GM21528 (cell line): ENCODE results near the gene FKBP15.
"Not testable (repeated sequence)": the region's sequence is repeated elsewhere in the genome, so short reads cannot be mapped to it uniquely, and the experiment has no call there.

Experiments used
- ATAC-seq: cut with Tn5 transposase; IDR thresholded peaks from one replicate; pipeline ENCODE4 v1.9.1; 2021; ENCODE audit warnings: mild to moderate bottlenecking, moderate library complexity; ENCODE audit not compliant: unreplicated experiment, low FRiP score

FKBP15 gene

GRCh38 chr9:113152699-113153098 is 68.4 kb downstream of the FKBP15 start:
- no peak for ATAC-seq

DNA sequence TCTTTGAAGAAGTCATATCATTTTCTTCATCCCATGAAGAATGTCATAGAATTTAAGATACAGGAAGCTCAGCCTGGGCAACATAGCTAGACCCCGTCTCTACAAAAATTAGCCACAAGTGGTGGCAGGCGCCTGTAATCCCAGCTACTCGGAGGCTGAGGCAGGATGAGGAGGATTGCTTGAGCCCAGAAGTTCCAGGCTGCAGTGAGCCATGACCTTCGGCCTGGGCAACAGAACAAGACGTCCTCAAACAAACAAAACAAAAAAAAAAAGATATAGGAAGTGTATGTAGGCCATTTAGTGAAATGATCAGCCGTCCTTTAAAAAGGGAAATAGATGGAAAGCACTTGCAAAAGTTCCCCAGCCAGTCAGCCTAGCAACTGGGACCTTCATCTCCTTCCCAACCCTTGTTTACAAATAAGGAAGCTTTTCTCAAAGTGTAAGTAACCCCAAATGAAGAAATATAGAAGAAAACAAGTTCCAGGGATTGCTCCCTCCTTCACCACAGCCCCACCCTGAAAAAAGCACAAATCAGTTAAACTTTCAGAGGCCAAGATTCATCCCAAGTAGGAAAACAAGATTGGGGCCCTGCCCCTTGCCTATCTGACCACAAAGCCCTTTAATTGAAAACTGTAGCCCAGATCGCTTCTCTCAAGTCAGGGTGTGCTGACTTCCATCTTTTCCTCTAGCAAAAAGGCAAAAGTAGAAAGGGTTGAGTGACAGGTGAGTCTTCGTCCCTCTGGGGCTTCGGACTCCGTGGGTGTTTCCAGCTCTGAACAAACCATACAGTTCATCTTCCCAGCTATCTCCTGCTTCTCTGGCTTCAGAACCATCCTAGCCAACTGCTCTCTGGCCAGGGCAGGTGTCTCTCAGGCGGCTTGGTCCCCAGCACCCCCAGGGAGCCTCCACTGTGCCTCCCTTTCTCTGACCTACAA is 69.1 kb downstream of the FKBP15 start:
- no peak for ATAC-seq

DNA sequence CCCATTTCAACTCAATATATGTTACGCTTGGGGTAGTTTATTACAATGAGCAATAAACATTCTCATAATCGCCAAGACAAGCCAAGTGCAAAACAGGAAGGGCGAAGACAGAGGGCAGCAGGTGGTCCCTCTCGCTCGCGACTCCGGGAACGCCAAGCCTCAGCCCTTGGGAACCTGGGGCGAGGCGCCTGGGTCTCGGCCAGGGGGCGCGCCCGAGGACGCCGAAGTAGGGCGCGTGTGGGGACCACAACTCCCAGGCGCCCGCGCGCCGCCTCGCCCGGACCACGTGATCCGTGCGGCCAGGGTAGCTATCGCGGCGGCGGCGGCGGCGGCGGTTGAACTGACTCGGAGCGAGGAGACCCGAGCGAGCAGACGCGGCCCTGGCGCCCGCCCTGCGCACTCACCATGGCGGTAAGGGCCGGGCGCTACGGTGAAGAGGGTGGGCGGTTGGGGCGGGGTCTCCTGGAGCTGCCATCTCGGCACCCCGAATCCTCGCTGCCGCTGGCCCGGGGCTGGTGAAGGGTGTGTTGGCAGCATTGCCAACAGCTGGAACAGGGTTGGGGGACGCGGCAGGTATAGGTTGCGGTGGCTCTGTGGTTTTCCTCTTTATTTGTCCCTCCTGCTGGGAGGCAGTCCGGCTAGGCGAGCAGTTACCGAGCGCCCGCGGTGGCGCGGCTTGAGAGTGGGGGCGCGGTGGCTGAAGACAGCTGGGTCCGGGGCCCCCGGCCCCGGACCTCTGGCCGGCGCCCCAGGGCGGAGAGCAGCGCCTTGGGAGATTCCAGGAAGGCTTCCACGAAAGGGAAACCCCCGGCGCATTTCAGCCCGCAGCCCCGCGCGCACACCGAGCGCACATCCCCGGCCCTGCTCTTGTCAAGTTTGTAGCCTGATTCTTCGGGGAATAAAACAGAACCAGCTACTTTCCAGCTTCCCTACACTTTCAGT is 70.1 kb downstream of the FKBP15 start, which contains the start of gene SLC31A2:
TSS of gene SLC31A2 (plus strand) at position 338 of the 942 bp plus-strand sequence. CDS start at position 406, 68 bp downstream.
- ATAC-seq, result peak; percentile 94

GRCh38 chr9:113149561-113149960 is 71.5 kb downstream of the FKBP15 start:
- ATAC-seq, result not testable (repeated sequence)

DNA sequence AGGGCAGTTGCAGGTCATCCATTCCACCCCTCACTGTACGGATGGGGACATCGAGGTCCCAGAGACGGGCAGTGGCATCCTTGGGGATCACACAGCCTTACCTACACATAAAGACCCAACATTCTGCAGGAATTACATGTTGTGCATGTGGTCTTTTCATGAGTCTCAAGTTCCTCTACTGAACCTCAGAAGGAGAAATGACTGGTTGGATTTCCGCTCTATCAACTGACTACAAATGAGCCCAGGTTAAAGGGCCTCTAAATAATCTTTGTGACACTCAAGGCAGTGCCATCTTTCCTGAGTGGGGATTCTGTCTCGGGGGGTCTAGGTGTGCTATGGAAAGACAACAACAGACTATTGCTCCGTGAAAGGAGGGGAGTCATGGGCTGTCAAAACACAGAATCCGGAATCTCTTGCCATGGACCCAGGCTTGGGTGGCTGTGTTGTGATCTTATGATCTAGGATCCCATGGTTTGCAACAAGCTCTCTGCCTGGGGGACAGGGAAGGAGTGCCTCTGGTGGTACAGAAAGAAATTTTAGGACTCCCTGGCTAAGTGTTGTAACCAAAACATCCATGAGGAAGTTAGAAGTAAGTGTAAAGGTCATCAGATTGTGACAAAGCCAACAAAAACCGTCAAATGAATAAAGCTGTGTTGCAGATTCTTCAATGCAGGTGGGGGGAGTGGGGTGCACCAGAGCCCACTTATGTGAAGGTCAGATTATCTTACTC is 72.1 kb downstream of the FKBP15 start:
- ATAC-seq, result no peak

DNA sequence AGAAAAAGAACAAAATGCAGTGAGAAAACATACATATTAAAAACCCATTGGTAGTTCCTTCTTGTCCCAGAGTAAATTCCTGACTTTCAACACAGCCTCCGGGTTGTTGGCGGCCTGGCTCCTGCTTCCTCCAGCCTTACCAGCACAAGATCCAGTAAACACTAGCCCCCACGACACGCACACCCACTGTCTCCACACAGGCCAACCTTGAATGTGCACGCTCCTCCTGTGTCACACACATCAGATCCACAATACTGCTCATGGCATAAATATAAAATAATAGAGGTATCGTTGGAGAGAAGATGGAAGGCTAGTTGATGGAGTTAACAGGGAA is 72.7 kb downstream of the FKBP15 start:
- ATAC-seq, result no peak

DNA sequence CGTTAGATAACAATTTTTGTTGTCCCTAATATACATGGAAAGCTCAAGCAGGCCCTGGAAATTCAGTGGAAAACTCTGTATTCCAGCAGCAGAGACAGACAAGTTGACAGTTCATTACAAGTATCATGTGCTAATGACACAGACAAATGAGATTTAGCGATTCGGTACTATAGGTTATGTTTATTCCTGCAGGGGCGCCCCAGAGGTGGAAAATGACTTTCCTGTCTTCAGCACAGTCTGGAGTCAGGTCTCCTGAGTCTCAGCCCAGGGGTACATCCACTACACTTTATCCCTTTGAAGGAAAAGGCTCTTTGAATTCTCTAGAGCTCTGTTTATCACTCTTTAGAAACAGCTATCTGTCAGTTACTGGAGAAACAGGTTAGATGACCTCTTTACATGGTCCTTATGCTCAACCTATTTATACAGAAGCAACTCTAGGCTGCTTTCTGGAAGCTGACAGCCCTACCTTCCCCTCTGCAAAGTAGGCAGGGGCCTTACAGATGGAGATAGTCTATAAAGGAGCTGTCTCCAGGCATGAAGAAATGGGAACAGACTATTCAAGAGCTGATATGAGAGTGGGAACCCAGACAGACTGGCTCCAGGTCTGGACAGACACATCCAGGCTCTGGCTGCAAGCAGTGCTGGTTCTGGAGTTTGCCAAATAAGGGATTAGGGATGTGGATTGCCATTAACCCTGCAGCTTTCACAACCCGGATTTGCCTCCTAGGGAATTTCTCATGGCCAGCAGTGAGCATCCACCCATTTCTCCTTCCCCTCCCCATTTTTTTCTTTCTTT is 77.4 kb downstream of the FKBP15 start:
- ATAC-seq, result no peak

DNA sequence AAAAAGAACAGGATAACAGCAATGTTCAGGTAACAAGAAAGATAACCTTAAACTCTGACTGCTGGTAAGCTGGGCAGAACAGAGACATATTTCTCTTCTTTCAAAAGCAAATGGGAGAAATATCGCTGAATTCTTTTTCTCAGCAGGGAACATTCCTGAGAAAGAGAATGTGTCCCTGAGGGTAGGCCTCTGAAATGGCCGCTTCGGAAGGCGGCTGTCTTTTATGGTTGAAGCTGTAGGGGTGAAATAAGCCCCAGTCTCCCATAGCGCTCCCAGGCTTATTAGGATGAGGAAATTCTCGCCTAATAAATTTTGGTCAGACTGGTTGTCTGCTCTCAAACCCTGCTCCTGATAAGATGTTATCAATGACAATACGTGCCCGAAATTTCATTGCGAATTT is 80.2 kb downstream of the FKBP15 start:
- not testable (repeated sequence) for ATAC-seq

- no peak for ATAC-seq
Measured at GRCh38 chr9:113139953-113140352, 81.1 kb downstream of the FKBP15 start.

GRCh38 chr9:113139225-113139829 is 81.8 kb downstream of the FKBP15 start:
- ATAC-seq, result no peak

DNA sequence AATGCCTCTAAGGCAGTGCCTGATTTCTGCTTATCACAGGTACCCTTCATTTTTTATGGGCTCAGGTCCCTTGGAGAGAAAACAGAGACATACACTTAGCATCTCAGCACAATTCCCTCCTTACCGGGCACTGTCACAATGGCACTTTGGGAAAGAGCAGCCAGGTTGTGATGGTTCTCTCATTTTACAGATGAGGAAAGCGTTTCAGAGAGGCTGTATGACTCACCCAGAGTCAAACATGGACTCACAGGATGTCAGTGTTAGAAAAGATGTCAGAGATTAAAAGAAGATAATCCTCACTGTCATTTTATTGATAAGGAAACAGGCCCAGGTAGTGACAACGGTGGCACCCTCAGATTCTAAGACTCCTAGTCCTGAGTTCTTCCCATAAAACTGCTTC is 82.3 kb downstream of the FKBP15 start:
- ATAC-seq, result no peak

DNA sequence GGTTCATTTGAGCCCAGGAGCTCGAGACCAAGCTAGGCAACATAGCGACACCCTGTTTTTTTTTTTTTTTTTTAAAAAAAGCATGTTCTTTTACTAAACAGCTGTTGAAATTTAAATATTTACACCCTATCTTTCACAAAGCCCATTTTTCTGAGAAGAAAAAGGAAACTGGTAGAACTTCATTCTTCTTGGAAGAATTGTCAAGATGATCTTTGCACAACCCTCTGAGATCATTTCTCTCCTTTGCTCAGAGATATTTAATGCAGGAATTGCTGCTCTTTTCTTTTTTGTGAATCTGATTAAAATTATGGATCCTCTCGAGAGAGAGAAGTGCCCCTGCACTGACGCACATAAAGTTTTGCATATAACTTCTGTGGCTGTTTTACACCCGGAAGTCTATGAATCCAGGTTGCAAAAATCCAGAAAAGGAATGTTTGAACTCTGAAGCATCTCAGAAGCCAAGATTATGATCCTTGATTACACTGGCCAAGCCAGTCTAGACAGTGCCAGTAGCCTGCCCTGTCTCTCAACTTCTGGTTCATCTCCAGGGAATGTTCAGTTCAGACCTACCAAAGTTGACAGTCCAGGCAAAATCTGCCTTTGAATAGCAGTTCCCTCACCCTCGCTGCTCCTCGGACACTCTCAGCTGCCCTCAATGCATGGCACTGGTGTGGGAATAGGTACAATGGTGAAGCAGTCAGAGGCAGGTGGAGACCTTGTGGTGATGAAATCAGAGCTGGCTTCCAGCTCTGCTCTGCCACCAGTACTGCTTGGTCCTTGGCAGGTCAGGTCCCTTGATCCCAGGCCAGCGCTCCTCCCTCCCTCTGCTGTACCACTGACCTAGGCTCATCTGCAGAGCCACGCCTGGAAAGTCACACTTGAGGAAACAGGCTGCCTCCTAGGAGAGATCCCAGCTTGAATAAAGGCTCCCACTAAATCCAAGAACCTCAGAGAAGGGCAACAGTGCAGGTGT is 83.6 kb downstream of the FKBP15 start:
- no peak for ATAC-seq

DNA sequence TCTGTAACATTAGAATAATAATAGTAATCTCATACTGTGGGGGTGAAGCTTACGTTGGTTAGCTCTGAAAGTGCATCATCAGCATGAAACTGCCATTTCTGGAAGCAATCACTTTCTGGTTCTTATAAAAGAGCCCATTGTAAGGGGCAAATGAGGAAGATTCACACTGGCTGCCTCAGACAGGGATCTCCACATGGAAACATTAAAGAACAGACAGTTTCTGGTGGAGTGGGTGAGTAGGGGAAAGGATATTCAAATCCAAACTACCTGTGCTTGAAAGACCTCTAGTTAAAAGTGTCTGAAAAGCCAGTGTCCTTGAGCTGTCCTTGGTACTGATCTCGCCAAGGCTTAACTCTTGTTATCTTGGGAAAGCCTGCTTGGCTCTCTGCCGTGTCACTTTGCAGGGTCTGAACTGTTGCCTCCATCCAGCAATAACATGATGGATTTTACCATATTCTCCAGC is 89.4 kb downstream of the FKBP15 start:
- ATAC-seq, result no peak

GRCh38 chr9:113129884-113130283 is 91.2 kb downstream of the FKBP15 start:
- ATAC-seq, result no peak

GRCh38 chr9:113129466-113129865 is 91.6 kb downstream of the FKBP15 start:
- no peak for ATAC-seq

GRCh38 chr9:113125386-113126035 is 95.6 kb downstream of the FKBP15 start:
- no peak for ATAC-seq

DNA sequence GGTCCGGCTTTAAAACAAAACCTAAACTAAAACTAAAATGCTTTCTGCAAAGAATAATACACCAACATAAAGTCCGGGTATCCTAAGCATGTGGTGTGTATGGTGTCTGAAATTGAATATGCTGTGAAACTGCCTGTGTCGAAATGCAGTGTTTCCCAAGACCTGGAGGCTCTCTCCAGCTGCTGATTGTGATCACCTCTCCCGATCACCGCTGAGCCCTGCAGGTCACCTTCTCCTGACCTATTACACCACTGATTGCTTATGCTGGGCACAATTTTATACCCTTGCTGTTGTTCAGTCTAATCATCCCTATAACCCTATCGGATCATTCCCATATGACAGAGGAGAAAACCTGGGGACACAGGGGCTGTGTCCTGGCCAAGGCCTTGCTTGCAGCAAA is 102.2 kb downstream of the FKBP15 start:
- ATAC-seq, result not testable (repeated sequence)
